GM12878 (cell line): ENCODE results near the gene AQP11. TPM values are rescaled to one million over a fixed set of nuclear protein-coding genes. Genes with fewer than 3 reads are reported as not detected.
A peak's percentile ranks its signal among the peaks of the same experiment; 100 is the strongest.
"Not testable (repeated sequence)": the region's sequence is repeated elsewhere in the genome, so short reads cannot be mapped to it uniquely, and the experiment has no call there.

Source experiments
- ATAC-seq: fragments of 200-7000 bp; cut with Tn5 transposase; 3 replicates; pipeline ENCODE4 v1.9.1; 2020; ENCODE audit warnings: mild to moderate bottlenecking, moderate library complexity
- BruUV-seq: library from RNA; stranded (reverse); fragments of 400-500 nt; replicated peaks from 2 replicates; lab custom pipeline; 2021; lab: Mats Ljungman, UMichigan
- CTCF ChIA-PET: fragments of 300-600 bp; sonication (Branson Sonifier 250); formaldehyde crosslinking; extraction: SDS; loops from one replicate; lab custom pipeline; 2021; ENCODE audit warnings: inconsistent platforms; lab: Yijun Ruan, JAX
- POLR2A ChIA-PET: fragments of 350-600 bp; formaldehyde crosslinking; extraction: SDS; loops from one replicate; lab custom pipeline; 2021; ENCODE audit warnings: inconsistent platforms; lab: Charles Lee
- RAD21 ChIA-PET: fragments of 300-600 bp; sonication (Branson Sonifier 250); formaldehyde crosslinking; loops from one replicate; lab custom pipeline; 2023; ENCODE audit warnings: antibody characterized with exemption; ENCODE audit not compliant: unreplicated experiment; lab: Charles Lee
- SMC1A ChIA-PET: fragments of 300-600 bp; sonication (Branson Sonifier 250); formaldehyde crosslinking; loops from one replicate; lab custom pipeline; 2023; ENCODE audit not compliant: unreplicated experiment, uncharacterized antibody; lab: Charles Lee
- DNase-seq: peaks from one replicate; pipeline ENCODE4 v3.0.0-alpha.2; 2011; ENCODE audit warnings: low read depth, low spot score
- FAIRE-seq: peaks from 3 replicates; lab custom pipeline; 2011; peaks lifted over from hg19 to GRCh38; lab: Jason Lieb, UNC
- H2AFZ ChIP-seq: 2 replicates; pipeline ENCODE4 v1.6.0; 2011; ENCODE audit warnings: low read depth, low read length, control low read depth; ENCODE audit not compliant: control insufficient read depth
- H3K27ac ChIP-seq: 2 replicates; pipeline ENCODE4 v1.5.1; 2011; ENCODE audit warnings: control low read depth; ENCODE audit not compliant: control insufficient read depth, insufficient read depth
- H3K27me3 ChIP-seq, 2 experiments: replicated peaks in 1 of 2; 2 replicates each; pipeline versions ENCODE4 v1.6.0 to v1.6.1; 2011; ENCODE audit warnings: low read length in 1 of 2; ENCODE audit not compliant: control insufficient read depth in 2 of 2, insufficient read depth in 2 of 2
- H3K36me3 ChIP-seq, 2 experiments: 2 replicates each; pipeline ENCODE4 v1.5.1; 2011; ENCODE audit warnings: low read length in 1 of 2; ENCODE audit not compliant: control insufficient read depth in 2 of 2, insufficient read depth in 2 of 2
- H3K4me1 ChIP-seq: 2 replicates; pipeline ENCODE4 v1.6.1; 2011; ENCODE audit warnings: mild to moderate bottlenecking, low read length, moderate library complexity, mixed read lengths; ENCODE audit not compliant: control insufficient read depth, insufficient read depth
- H3K4me2 ChIP-seq: 2 replicates; pipeline ENCODE4 v1.6.0; 2011; ENCODE audit warnings: control low read depth; ENCODE audit not compliant: control insufficient read depth, insufficient read depth
- H3K4me3 ChIP-seq: fragments of 200-600 bp; sonication (generic); 2 replicates; pipeline ENCODE4 v1.5.1; 2016
- H3K79me2 ChIP-seq: 2 replicates; pipeline ENCODE4 v1.6.0; 2011; ENCODE audit warnings: low read length; ENCODE audit not compliant: control insufficient read depth, insufficient read depth
- H3K9ac ChIP-seq: 2 replicates; pipeline ENCODE4 v1.8.0; 2011; ENCODE audit warnings: low read length, control low read depth, mixed read lengths; ENCODE audit not compliant: control insufficient read depth, insufficient read depth
- H3K9me3 ChIP-seq: replicated peaks from 3 replicates; pipeline ENCODE4 v1.5.1; 2011; ENCODE audit warnings: mild to moderate bottlenecking, low read length; ENCODE audit not compliant: control insufficient read depth, insufficient read depth
- H4K20me1 ChIP-seq: 2 replicates; pipeline ENCODE4 v1.6.0; 2011; ENCODE audit not compliant: control insufficient read depth, insufficient read depth
- IKZF1 ChIP-seq: fragments of 450-650 bp; conservative IDR thresholded peaks from 2 replicates; pipeline ENCODE4 v1.6.1; 2017; ENCODE audit warnings: antibody characterized with exemption, mild to moderate bottlenecking
- IRF4 ChIP-seq: IDR thresholded peaks from 2 replicates; pipeline ENCODE4 v1.6.1; 2011; ENCODE audit warnings: low read depth, low read length
- NFXL1 ChIP-seq: fragments of 450-650 bp; IDR thresholded peaks from 2 replicates; pipeline ENCODE4 v1.6.1; 2017; ENCODE audit warnings: antibody characterized with exemption, mild to moderate bottlenecking, borderline replicate concordance
- TCF7 ChIP-seq: IDR thresholded peaks from 2 replicates; pipeline ENCODE4 v1.6.1; 2014; ENCODE audit warnings: antibody characterized with exemption, borderline replicate concordance
- ZBTB33 ChIP-seq: fragments of 450-650 bp; IDR thresholded peaks from 2 replicates; pipeline ENCODE4 v1.6.1; 2017; ENCODE audit warnings: mild to moderate bottlenecking
- WGBS: methylation state at CpG from one replicate; pipeline ENCODE4 v1.1.6; 2016; ENCODE audit warnings: low lambda C conversion rate; ENCODE audit not compliant: insufficient replicate concordance, insufficient coverage; ENCODE audit errors: missing lambda C conversion rate; 5-methylcytosine and 5-hydroxymethylcytosine counted together
- in situ Hi-C: fragments of 300-500 bp; cut with MboI; formaldehyde crosslinking; loops from 9 replicates; pipeline ENCODE4 v1.14.3; 2018; ENCODE audit warnings: mixed read lengths
- intact Hi-C: fragments of 100-400 bp; cut with micrococcal nuclease; formaldehyde crosslinking; loops from one replicate; pipeline ENCODE4 v1.14.2; 2022; ENCODE audit not compliant: unreplicated experiment
- polyA plus RNA-seq, 11 experiments: library from polyadenylated mRNA; depleted of rRNA in 4 of 11; unstranded in 6 of 11; stranded (reverse) in 5 of 11; fragments of >200 nt; fragmentation: Nextera tagmentation in 4 of 11; fragmentation: Illumina TruSeq in 1 of 11; extraction: Ambion mirVana in 4 of 11; extraction: Trizol in 1 of 11; gene quantifications; 1 replicate in 1 of 11; 2 replicates in 10 of 11; pipeline versions ENCODE4 v1.2.1 to v1.2.3, GENCODE V29; 2011 to 2016; ENCODE audit warnings: inconsistent platforms in 2 of 11, missing spikeins in 2 of 11, low read depth in 1 of 11
- total RNA-seq, 4 experiments: library from RNA; depleted of rRNA in 3 of 4; stranded (reverse); fragments of >200 nt in 3 of 4; fragmentation: Illumina TruSeq in 1 of 4; extraction: Trizol in 1 of 4; gene quantifications; 2 replicates each; pipeline versions ENCODE4 v1.2.1 to v1.2.3, GENCODE V29; 2013 to 2021

AQP11 gene
- total and polyA plus RNA-seq, 10 of the 15 experiments (the other 5 are each of a cell fraction or from before 2014, with no cell fraction given), result 0.14 to 2.1 (median 0.54) TPM

DNA sequence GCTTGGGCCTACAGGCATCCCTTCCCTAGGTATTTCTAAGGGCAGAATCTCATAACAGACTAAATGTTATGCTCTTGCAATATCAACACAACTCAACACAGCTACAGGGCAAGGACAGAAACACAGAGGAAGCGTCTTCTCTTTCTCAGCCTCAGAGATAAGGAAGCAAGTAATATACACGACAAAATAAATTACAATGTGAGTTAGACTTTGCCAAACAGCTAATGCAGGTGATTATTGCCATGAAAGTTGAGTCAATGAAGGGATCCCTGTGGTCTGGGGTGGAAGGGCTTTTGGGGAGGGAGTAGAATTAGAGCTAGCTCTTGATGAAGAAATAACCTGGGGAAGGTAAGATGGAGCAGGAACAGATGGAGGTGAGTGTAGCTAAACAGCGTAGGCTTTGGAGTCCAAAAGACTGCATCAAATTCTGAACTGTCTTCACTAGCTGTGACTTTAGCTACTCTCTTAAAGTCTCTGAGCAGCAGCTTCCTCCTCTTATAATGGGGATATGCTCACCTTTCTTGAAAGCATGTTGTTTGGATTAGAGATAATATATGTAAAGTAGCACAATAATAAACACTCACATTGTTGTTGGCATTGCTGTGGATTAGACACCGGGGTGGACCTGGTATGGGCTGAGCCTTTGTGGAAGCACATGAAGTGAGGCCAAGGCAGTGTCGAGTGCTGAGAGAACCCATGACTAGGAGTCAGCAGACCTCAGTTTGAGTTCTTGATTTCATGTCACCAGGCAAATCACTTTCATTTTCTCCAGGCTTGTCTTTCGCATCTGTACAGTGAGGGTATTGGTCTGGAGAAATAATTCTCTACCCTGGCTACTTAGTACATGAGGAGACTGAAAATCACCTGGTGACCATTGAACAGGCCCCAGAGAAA is 41.0 kb upstream of the AQP11 start:
- Histone ChIP-seq H3K9ac (no peak overlapping the region), H2AFZ (peak overlapping the region; percentile 28; the same call in 1 of the 2 replicates), H3K27me3 (no peaks in the 10 kb centered on the region), H3K4me2 (no peak overlapping the region), H3K4me3 (no peak overlapping the region), H3K27ac (no peak overlapping the region), H3K79me2 (no peaks in the 10 kb centered on the region), H3K36me3 (no peaks in the 10 kb centered on the region), H4K20me1 (no peaks in the 10 kb centered on the region), H3K9me3 (no peaks in the 10 kb centered on the region; the same call in 2 of the 3 replicates), H3K4me1 (no peaks in the 10 kb centered on the region)
- TF ChIP-seq NFXL1 (no peak), IRF4 (no peak), IKZF1 (no peak), TCF7 (no peak), ZBTB33 (no peak)
- intact Hi-C loops (loop anchor here (2.0 to 5.0 kb wide), 5 partner anchors 136 to 421 kb away; partner anchors contain the start of gene MYO7A), in situ Hi-C loops (no loop called here)
- ATAC-seq (peak; percentile 37), FAIRE-seq (no peak), DNase-seq (no peak)
- CTCF ChIA-PET, result interaction anchor here (0.5 to 3.4 kb wide), 67 partner anchors 8 to 976 kb away, joined by 3 to 43 read pairs (median 4); partner anchors contain the start of genes INTS4 and MYO7A
- RAD21 ChIA-PET, result interaction anchor here (0.8 to 3.2 kb wide), 28 partner anchors 8 to 629 kb away, joined by 3 to 26 read pairs (median 4); partner anchors contain the start of gene PAK1
- WGBS, result 30% methylated on average over 6 of the region's 6 CpGs
- BruUV-seq, result no TSS peak
- SMC1A ChIA-PET, result interaction anchor here (0.6 to 2.5 kb wide), 37 partner anchors 8 to 457 kb away, joined by 3 to 19 read pairs (median 4); no protein-coding TSS in a partner anchor
- POLR2A ChIA-PET, result interaction anchor here (1.1 kb wide), 1 partner anchor 74 kb away, joined by 3 read pairs; no protein-coding TSS in a partner anchor

GRCh38 chr11:77551426-77551825 is 38.3 kb upstream of the AQP11 start:
- H3K36me3 ChIP-seq, ATAC-seq, H3K9me3 ChIP-seq, intact Hi-C loops, H4K20me1 ChIP-seq, H3K4me1 ChIP-seq, H2AFZ ChIP-seq, H3K9ac ChIP-seq, H3K27ac ChIP-seq, H3K79me2 ChIP-seq, H3K4me3 ChIP-seq, DNase-seq, FAIRE-seq, BruUV-seq, RAD21 ChIA-PET, H3K27me3 ChIP-seq, SMC1A ChIA-PET, POLR2A ChIA-PET, H3K4me2 ChIP-seq, CTCF ChIA-PET: not testable (repeated sequence)
- in situ Hi-C loops, result loop anchor here (5.0 kb wide), 1 partner anchor 354 kb away; no protein-coding TSS in a partner anchor
- WGBS, result 51% methylated on average over 8 of the region's 8 CpGs
